Pulmonary artery endothelial cell (primary cell): ENCODE results near the gene KCNJ12. TPM values are rescaled to one million over a fixed set of nuclear protein-coding genes. Genes with fewer than 3 reads are reported as not detected.
"Not testable (repeated sequence)": the region's sequence is repeated elsewhere in the genome, so short reads cannot be mapped to it uniquely, and the experiment has no call there.

Experiments used
- DNase-seq: peaks from one replicate; pipeline ENCODE4 v3.0.0-alpha.2; 2011; ENCODE audit warnings: low read depth, low spot score
- total RNA-seq: library from RNA; depleted of rRNA; stranded (reverse); fragments of >200 nt; gene quantifications from 2 replicates; pipeline ENCODE4 v1.2.3, GENCODE V29; 2014

The KCNJ12 gene
- total RNA-seq, 1 donor from 2014 or later: 3.3 TPM

DNA sequence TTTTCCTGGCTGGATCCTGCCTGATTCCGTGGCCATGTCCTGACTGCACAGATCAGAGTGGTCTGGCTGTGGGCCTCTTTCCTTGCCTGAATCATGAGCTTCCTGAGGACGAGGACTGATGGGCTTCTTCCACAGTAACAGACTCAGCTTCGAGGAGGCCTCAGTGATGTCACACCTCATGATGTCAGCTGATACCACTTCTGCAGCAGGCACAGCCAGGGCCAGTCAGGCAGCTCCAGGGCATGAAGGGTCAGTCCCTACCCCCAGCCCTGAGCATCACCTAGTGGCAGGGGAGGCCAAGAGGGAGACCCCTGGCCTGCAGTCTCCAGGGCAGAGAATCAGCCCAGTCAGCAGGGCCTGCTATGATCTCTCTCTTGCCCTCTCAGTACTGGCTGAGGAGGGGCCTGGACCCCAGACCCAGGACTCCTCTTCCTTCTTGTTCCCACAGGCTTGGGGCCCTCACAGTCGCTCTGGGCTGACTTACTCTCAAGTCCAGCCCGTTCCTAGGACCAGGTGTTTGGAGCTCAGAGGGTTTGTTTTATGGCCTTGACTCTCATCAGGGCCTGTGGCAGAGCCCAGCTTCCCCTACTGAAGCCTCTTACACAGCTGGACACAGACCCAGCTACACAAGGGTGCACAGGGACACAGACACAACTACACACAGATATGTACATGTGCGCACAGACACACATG, 26.7 kb upstream of the KCNJ12 start:
- DNase-seq: not testable (repeated sequence)

DNA sequence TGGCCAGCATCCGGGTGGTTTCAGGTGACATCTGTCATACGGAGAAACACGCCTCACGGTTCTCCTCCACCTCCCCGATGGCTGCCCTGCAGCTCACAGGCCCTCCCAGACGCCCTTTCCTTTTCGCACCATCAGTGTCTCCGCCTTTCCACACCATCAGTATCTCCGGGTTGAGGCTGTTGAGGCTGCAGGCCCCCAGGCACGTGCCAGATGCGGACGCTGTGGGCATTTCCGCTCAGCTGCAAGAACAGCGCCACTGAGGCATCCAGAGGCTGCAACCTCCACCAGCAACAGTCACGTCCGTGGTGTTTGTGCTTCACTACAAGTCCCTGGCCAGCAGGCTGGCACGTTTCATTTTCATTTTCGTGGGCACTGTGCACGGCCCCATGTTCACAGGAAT, 25.7 kb upstream of the KCNJ12 start:
- not testable (repeated sequence) for DNase-seq

DNA sequence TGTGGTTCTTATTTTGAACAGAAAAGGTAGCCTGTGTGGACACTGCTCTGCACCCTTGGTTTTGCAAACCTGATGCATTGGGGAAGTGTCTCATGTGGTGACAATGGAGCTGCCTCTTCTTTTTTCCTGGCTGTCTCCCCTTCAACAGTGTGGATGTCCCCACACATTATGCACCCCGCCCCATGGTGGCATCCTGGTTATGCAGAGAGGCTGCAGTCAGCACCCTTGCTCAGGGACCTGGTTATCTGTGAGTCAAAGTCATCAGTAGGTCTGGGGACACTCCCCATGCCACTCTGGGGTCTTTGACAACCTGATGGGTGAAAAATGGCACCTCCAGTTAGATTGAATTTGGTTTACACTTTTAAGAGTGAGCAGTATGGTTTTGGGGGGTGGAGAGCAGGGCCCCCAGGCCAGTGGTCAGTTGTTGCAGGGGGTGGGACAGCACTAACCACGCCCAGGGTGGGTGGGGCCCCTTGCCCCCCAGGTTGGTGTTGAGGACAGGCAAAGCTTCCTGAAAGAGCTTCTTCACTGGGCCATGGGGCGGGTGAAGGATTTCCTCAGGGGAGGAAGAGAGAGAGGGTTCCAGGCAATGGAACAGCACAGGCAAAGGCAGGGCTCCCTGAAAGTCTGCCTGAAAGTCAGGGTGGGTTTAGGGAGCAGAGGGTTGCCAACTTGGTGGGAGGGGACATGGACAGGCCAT, 24.6 kb upstream of the KCNJ12 start:
- DNase-seq: no peak

DNA sequence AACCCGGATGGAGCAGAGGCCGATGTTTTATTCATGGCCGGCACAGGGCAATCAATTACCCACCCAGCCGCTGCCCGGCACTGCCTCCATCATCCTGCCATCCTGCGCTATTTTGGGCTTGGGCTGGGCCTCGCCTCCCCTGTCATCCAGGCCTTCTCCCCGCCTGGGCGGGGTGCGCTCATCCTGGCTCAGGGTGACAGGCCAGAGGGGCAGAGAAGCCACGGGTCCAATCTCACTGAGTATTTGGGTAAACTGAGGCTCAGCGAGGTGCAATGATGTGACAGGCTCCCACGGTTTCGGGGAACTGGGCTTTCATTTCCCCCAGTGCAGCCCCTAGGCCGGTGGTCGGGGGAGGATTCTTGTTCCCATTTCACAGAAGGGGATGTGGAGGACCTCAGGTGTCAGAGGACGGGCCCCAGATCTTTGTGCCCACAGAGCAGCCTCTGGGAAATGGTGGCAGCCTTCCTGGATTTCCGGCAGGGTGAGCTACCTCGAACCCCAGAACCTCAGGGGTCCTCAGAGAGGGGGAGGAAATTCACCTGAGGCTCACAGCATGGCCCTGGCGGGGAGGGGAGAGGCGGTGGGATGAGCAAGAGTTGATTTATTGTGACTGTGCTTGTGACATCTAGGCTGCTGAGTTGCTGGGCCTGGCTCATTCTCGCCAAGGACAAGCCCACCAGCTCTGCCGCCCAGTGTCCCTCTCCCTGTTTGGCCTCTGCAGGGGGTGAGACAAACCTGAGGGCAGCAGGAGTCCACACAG, 23.8 kb upstream of the KCNJ12 start:
- DNase-seq: no peak

DNA sequence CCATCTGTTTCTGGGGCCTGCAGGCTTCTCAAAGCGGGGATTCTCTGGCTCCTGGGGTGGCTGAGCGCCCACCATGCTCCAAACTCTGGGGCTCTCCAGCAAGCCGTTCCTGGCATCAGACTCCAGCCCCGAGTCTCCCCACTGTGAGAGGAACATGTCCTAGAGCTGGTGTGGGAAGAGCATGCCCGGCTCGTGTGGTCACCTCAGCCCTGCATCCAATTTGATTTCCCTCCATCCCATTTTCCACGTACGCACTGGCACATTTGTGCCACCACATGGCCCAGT, 23.2 kb upstream of the KCNJ12 start:
- no peak for DNase-seq

DNA sequence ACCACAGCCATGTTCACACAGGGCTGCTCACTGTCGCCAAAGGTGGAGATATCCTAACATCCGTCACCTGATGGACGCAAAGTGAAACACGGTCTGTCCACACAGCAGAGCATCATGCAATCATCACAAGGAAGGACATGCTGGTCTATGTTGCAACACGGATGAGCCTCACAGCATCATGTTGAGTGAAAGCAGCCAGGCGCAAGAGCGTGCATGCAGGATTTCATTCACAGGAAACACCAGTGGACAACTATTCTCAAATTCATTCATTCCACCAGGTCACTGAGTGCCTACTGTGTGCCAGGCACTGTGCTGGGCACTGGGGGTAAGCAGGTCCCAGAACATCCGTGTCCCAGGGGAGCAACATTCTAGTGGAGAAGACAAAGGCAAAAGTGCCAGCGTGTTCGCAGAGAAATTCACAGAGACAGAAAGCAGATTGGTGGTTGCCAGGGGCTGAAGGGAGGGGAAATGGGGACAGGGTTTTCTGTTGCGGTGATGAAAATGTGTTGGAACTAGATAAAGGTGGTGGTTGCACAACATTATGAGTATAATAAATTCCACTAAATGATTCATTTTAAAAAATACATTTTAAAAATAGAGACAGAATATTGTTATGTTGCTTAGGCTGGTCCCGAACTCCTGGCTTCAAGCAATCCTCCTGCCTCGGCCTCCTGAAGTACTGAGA, 22.7 kb upstream of the KCNJ12 start:
- DNase-seq: no peak

DNA sequence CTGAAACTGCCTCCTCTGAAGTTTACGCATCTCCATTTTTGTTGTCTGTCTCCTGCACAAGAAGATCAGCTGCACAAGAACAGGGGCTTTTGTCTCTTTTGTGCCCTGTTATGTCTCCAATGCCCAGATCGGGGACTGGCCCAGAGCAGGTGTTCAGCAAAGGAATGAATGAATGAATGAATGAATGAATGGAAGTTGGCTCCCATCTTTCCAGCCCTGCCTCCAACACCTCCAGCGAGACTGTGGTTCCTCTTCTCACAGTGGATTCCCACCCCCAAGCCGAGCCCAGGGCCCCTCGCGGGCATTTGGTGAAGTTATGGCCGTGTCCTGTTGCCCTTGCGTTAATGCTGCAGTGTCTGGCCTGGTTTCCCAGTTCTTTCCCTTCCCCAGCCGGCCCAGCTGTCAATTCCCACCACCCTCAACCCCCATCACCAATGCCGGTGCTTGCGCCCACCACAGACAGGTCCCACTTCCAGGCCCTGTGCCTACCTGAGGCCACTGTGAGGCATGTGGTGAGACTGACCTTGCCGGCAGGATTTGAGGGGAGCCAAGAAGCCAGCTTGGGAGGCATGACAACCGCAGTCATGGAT, 21.3 kb upstream of the KCNJ12 start:
- DNase-seq: no peak

DNA sequence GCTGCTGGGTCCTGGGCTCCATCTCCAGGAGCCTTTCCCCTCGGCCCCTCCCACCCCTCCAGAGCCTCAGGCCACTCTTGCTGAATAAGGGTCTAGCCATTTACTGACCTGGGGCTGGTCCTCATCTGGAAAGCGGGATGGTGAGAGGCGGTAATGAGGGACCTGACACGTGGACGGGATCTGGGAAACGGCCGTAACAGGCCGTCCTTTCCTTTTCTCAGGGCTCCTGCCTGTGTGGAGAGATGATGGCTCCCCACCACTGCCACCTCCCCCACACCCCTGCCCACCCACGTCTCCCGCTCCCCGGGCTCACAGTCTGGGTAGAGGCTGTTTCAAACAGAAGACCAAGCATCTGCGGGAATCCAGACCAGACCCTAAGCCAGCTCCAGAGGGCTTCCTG, 20.6 kb upstream of the KCNJ12 start:
- no peak for DNase-seq

DNA sequence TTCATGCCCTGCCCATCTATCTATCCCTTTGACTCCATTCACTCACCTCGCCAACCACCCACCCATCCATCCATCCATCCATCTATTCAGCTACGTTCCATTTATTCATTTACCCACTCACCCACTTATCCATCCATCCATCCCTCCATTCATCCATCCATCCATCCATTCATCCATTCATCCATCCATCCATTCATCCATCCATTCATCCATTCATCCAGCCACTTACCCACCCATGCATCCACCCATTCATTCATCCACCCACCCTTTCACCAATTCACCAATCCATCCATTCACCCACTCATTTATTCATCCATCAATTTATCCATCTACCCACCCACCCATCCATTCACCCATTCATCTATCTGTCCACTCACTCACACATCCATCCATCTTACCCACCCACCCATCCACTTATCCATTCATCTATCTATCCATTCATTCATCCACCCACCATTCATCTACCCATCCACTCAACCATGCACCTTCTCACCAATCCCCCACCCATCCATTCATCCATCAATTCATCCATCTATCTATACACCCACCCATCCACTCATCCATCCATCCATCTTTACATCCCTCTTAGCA, 19.5 kb upstream of the KCNJ12 start:
- no peak for DNase-seq

DNA sequence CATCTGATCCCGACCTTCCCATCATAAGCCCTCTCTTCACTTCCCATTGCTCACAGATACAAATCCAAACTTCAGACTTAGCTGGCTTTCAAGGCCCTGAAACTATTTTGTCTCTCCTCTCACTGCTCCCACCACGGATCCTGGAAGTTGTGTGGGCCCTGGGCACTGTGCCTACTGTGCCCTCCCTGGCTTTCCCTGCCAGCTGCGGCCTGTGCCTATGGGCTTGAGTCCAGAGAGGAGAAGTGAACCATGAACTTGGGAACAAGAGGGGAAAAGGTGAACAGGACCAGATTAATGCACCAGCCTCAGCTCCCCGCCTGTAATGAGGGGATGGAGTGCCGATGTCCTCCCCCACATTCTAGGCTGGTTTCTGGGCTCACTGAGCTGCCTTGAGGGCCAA, 18.9 kb upstream of the KCNJ12 start:
- no peak for DNase-seq

DNA sequence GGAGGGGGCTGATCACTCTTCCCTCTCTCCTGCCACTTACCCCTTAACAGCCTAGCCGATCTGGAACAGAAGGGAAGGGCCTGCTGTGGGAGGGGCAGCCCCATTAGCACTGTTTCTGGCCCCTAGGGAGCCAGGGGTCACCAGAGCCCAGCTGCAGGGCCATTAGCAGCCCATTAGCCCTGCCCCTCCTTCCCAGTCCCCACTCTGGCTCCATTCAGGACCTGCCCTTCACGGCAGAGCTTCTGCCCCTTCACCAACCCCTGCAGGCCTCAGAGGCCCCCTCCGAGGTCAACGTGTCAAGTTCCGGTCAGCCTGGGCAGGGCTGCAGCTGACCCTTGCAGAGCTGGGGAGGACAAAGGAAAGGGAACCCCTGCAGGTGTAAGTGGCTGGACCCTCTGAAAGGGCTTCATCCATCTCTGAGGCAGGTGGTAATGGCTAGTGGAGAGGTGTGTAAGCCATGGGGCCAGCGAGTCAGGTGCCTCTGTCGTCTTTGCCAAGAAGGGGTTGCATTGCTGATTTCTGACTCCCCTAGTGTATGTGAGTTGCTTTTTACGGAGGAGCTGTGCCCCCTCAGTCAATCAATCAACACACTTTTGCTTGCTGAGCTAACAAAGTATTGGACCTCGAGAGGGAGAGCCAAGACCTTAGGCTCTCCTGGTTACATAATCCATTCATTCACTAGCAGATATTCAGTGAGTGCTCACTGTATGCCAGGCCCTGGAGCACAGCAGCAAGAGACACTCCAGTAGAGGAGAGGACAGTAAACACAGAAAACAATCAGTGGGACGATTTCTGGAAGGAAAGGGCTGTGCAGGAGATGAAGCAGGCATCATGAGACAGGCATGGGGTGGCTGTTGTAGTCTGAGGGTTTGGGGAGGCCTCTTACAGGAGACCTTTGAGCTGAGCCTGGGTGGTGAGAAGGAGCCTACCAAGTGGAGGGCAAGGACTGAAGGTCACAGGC, 18.2 kb upstream of the KCNJ12 start:
- no peak for DNase-seq

DNA sequence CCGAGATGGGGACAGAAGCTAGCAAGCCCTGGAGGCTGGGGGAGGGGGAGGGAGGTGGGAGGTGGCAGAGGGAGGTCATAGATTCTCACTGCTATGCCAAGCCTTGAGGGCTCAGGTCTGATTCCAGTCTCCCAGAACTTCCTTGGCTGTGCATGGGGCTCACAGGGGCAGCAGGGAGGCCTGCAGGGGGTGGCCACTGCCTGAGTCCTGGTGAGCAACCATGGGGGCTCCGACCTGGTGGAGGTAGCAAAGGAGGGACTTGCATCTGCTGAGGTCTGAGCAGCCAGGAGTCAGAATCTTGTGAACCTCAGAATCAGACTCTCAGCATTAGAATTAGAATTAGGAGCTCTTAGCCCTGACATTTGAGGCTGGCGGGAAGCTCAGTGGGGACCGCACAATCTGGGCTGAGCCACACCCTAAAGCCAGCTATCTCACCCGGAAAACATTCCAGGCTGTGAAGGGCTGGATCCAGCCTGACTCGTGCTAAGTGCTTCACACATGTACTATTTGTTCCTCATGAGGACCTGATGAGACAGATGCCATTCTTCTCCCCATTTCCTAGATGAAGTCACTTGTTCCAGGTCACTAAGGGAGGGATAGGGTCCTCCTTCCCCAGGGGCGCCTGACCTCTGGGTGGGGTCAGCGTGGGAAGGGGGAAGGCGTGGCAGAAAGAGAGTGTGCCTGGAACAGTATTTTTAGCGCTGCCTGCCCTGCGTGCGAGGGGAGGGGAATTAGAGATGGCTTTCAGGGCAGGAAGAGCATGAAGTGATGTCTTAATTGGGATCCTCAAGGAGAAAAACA, 17.3 kb upstream of the KCNJ12 start:
- no peak for DNase-seq

DNA sequence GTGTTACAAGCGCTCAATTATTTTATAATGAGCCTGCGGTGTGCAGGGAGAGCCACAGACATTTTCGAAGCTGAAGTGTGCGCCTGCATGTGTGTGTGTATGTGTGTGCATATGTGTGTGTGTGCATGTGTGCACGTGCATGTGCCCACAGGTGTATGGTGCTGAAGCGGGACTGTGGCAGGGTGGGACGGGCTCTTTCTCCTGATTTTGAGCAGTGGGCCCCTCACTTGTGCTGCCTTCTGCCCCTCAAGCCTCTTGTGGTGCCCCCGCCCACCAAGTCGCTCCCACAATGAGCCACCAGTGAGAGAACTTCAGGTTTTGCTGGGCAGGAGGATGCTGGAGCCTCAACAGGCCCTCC, 16.7 kb upstream of the KCNJ12 start:
- no peak for DNase-seq

DNA sequence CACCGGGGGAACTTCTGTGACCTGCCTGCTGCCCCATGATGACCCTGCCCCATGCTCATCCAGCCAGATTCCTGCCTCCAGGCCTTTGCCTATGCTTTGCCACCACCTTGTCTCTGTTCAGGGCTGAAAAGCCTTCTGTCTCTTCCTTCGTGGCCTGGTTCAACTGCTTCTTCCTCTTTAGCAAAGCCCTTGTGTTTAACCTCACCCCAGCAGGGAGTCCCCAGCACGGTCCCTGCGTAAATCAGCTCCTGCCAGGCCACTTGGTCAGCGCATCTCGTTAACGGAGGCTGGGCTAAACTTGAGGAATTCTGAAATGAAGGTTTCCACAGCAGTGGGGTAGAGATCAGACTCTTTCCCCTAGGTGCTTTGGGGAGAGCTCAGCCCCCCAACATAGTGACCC, 16.1 kb upstream of the KCNJ12 start:
- no peak for DNase-seq

DNA sequence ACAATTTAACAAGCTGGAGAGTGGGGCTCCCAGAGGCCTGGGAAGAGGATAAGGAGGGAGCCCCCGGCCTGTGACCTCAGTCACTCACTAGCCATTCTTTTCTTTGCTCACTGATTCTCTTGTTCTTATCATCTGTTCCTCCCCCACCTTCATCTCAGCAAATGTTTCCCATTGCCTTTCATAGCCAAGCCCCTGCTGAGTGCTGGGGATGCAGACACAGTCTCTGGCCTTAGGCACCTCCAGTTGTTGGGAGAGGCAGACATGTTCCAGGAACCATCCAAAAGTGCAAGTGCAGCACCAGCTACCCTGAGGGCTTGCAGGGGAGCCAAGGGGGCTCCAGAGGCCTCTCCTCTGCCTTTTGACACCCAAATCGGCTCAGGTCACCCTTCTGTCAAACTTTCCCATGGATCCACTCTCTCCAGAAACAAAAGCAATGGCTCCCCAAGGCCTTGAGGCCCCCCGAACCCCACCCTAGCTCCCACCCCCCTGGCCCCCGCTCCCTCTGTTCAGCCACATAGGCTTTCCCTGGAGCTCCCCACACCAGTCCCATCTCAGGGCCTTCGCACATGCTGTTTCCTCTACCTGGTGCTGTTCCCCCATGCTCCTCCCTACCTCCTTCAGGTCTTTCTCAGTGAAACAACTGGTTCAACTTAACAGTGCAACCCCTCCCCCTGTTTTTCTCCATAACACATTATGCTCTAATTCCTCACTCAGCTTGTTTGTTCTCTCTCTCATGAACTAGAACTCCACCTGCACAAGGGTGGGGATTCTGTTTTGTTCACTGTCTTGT, 14.9 kb upstream of the KCNJ12 start:
- no peak for DNase-seq

DNA sequence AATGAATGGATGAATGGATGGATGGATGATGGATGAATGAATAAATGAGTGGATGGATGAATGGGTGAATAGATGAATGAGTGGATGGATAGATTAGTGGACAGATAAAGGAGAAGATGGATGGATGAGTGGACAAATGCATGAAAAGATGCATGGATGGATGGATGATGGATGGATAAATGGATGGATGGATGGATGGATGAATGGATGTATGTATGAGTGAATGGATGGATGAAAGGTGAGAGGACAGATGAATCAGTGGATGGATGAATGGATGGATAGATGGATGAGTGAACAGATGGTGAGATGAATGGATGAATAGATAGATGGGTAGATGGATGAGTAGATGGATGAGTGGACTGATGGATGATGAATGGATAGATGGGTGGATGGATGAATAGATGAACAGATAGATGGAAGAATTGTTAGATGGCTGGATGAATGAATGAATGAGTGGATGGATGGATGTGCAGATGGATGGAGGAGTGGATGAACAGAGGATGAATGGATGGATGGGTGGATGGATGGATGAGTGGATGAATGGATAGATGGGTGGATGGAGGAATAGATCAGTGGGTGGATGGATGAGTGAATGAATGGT, 13.7 kb upstream of the KCNJ12 start:
- DNase-seq: no peak

DNA sequence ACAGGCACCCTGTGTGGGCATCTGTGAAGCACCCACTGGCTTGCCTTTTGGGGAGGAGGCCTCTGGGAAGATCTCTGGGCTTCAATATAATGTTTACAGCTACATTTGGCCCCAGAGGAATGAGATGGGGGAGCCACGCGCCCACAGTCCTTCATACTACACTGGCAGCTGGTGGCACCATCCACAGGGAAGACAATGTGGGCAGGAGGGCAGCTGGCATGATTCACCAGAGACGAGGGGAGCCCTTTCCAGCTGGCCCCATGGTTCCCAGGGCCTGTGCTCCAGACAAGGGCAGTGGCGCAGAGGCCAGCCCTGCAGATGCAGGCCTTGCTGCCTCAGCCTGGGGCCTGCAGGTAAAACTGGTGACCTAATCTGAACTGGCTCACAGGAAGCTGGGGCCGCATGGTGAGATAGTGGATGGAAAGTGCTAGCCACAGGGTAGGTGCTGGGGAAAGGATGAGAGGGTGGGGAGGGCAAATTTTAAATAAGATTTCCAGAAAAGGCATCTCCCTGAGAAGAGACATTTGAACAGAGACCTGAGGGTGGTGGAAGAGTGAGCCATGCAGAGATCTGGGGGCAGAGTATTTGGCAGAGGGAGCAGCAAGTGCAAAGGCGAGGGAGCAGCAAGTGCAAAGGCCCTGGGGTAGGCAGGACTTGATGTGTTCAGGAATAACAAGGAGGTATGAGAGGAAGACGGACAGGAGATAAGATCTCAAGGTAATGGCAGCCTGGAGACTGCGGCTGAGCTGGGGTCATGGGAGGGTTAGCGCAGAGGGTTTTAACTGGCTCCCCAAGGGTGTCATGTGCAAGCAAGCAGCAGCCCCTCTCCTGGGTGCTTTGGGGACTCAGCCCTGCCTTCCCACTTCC, 12.1 kb upstream of the KCNJ12 start:
- no peak for DNase-seq
